GM18867 (cell line): ENCODE data around the gene PAF1.

Experiments
- ATAC-seq: cut with Tn5 transposase; IDR thresholded peaks from one replicate; pipeline ENCODE4 v1.9.1; 2021; ENCODE audit warnings: mild to moderate bottlenecking, moderate library complexity; ENCODE audit not compliant: unreplicated experiment

The PAF1 gene

DNA sequence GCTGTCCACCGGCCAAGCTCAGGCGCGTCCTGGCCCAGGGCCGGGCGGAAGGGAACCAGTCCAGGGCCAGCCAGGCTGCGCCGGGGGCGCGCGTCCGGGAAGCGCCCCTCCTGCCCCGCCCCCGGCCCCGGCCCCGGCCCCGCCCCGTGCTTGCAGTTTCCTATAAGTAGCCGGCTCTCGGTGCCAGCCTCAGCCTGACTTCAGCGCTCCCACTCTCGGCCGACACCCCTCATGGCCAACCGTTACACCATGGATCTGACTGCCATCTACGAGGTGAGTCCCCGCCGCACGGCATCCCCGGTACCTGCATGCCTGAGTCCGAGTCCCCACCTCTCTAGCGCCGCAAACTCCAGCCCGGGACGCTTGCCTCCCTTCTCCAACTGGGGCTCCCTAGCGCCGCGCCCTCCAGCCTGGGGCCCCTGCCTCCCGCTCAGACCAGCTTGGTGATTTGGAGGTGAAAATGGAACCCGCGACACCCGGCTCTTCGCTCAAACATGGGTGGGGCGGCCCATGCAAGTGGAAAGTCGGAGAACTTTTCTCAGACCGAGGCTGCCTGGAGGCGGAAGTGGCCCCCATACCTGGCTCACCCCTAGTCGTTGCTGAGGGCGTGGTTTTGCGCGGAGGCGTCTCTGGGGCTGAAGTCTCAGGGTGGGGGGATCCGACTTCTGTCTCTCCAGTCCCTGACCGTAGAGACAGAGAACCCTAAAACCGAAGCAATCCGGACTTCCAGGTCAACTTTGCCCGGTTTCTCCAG is 15.9 kb upstream of the PAF1 start, which contains the start of gene ZFP36:
Gene ZFP36 (plus strand): TSS at position 192 of the 754 bp plus-strand sequence. CDS start 58 bp downstream, at position 250.
- ATAC-seq = no peak

- ATAC-seq = no peak
These were observed 15.2 kb upstream of the PAF1 start for GRCh38 chr19:39405958-39406655.

DNA sequence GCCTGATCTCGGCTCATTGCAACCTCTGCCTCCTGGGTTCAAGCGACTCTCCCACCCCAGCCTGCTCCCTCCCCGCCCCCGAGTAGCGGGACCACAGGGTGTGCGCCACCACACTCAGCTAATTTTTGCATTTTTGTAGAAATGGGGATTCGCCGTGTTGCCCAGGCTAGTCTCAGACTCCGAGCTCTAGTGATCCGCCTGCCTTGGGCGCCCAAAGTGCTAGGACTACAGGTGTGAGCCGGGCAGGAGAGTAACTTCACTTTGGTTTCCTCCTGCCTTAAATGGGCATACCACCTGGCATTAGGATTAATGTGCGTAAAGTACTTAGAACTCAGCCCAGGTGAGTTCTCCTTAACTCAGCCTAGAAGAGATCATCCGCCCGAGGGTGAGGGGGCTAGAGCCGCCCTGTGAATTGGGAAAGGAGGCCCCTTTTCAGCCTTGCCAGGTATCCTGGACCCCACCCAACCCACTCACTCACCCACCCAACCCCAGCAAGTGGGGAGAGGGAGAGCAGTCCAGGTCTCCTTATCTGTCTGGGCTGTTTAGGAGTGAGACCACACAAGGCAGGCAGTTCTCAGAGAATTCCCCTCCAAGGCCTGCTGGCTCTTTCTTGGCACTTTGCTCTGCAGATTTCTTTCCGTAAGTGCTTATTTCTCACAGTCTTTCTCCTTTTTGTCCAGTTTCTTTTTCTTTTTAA is 14.5 kb upstream of the PAF1 start:
- no peak for ATAC-seq

- ATAC-seq = peak; percentile 25
These were observed 12.7 kb upstream of the PAF1 start for GRCh38 chr19:39403331-39404312.

- no peak for ATAC-seq
These were observed 11.7 kb upstream of the PAF1 start for GRCh38 chr19:39402346-39403300.

GRCh38 chr19:39401549-39402345 is 10.8 kb upstream of the PAF1 start:
- no peak for ATAC-seq

DNA sequence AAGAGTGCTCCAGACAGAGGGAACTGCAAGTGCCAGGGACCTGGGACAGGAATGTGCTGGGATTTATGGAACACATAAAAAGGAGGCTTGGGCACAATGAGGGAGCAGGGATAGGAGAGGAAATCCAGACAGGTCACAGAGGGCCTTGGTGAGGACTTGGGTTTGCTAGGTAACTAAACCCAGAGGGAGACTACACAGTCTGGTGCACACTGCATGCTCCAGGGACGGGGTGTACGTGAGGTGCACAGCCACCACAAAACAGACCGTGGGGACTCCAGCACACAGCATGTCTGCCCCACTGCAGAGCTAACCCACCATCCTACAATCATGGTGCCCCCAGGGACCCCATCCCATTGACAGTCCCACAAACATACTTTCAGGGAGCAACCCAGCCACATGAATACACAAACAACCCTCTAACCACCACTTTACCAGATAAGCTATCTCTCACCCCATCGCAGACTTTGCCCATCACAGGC is 10.2 kb upstream of the PAF1 start:
- no peak for ATAC-seq

DNA sequence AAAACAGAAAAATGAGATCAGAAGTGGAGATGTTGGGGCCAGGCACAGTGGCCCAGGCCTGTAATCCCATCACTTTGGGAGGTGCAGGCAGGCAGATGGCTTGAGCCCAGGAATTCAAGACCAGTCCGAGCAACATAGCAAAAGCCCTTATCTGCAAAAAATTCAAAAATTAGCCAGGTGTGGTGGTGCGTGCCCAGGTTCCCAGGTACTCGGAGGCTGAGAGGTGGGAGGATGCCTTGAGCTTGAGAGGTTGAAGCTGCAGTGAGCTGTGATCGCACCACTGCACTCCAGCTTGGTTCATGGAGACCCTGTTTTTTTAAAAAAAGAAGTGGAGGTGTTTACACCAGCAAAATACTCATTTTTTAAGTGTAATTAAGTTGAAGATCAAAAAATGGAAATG is 9.2 kb upstream of the PAF1 start:
- no peak for ATAC-seq

- no peak for ATAC-seq
These were observed 8.8 kb upstream of the PAF1 start for GRCh38 chr19:39399668-39400050.

GRCh38 chr19:39398297-39398864 is 7.5 kb upstream of the PAF1 start:
- no peak for ATAC-seq

DNA sequence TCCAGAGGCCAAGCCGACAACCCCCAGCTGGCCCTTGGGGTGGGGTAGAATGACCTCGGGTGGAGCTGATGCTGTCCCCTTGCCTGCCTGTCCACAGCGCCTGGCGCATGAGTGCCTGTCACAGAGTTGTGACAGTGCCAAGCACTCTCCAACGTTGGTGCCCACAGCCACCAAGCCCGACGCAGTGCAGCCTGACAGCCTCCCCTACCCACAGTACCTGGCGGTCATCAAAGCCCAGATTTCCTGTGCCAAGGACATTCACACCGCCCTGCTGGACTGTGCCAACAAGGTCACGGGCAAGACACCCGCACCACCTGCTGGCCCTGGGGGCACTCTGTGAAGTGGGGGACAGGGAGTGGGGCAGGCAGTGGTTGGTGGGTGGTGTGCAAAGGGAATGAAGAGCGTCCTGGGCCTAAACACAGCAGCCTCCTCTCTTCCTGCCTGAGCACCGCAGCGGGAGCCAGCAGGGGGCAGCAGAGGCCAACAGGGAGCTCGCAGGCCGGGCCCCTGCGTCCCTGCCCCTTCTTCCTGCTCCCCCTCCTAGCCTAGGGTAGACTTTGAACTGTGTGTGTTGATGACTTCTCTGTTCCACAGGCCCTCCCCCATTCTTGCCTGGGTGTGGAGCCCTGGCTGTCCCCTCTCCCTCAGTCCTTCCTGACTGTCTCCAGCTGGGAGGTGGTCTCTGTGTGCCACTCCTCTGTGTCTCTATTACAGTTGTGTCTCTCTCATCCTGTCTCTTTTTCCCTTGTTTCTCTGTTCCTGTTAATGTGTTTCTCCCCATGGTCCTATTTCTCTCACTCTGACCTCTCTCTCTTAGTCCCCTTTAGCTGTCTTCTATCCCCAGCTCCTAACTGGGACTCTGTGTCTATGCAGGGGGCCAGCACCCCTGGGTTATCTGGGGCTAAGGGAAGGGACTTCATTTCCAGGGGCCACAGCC is 6.7 kb upstream of the PAF1 start:
- peak; percentile 31 for ATAC-seq

DNA sequence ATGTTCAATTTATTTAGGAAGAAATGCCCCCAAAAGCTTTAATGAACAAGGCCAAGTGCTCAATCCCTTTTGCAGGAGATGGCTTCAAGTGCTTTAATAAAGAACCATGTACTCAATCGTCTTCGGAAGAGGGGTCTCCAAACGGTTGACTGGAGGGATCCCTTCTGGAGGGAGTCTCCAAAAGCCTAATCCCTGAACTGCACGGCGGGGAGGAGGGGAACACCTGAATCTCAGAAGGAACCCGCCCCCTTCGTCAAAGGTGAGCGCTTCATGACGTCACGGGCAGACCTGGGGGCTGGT is 505 bp downstream of the PAF1 start:
- ATAC-seq = no peak

DNA sequence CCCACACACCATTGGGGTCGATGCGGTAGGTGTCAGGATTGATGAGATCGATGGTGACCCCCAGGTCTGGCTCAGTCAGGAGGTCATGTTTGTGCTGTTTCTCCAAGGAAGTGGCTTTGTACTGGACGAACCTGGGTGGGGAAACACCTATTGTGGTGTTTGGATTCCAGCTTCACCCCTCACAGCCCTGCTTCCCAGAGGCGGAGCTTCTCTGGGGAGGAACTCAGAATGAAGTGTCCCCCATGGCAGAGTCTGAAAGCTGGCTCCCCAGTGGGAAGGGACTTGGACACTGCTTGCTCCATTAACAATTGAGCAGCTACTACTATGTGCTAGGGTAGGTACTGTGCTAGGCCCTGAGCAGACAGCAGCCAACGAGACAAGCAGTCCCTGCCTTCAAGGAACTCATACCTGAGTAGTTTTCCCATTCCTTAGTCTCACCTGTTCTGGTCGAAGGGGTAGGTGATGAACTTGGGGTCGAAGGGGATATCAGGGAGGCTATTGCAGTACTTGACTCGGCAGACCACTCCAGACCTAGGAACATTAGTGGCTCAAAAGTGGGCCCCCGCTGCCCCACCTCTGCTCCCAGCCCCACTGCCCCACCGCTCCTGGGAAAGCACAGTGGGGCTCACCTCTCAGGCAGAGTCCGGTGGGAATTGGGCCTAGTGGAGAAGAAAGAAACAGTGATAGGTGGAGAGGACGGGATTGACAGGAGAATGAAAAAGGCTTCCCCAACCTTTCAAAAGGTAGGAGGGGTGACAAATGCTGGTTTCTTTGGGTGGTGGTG is 1.1 kb downstream of the PAF1 start:
- ATAC-seq = no peak

GRCh38 chr19:39388657-39389056 is 2.2 kb downstream of the PAF1 start:
- ATAC-seq = no peak

GRCh38 chr19:39386557-39386956 is 4.3 kb downstream of the PAF1 start:
- ATAC-seq = no peak

GRCh38 chr19:39385629-39386411 is 5.1 kb downstream of the PAF1 start:
- ATAC-seq = no peak
